B cell (primary cell): ENCODE data around the gene OBP2B. TPM values are rescaled to one million over a fixed set of nuclear protein-coding genes. Genes with fewer than 3 reads are reported as not detected.
"Not testable (repeated sequence)": the region's sequence is repeated elsewhere in the genome, so short reads cannot be mapped to it uniquely, and the experiment has no call there.

Experiments used
- ATAC-seq: fragments of 200-7000 bp; cut with Tn5 transposase; one replicate; pipeline ENCODE4 v1.10.0; 2021; ENCODE audit warnings: low read depth, mild to moderate bottlenecking, moderate number of reproducible peaks, moderate library complexity
- CTCF ChIA-PET: fragments of 350-600 bp; sonication (Branson Sonifier 250); formaldehyde crosslinking; loops from one replicate; lab custom pipeline; 2021; ENCODE audit warnings: antibody characterized with exemption, inconsistent platforms; lab: Charles Lee
- POLR2A ChIA-PET: fragments of 350-600 bp; sonication (Branson Sonifier 250); formaldehyde crosslinking; loops from one replicate; lab custom pipeline; 2021; ENCODE audit warnings: antibody characterized with exemption; lab: Charles Lee
- DNase-seq: peaks from one replicate; pipeline ENCODE4 v3.0.0; 2013
- H2AFZ ChIP-seq: 2 replicates; pipeline ENCODE4 v1.6.1; 2012; ENCODE audit warnings: mild to moderate bottlenecking, low read depth, low read length; ENCODE audit not compliant: insufficient read depth, poor library complexity, severe bottlenecking
- H3K27ac ChIP-seq, 2 donors: 1 replicate in 1 of 2; 2 replicates in 1 of 2; pipeline ENCODE4 v1.5.1; 2012 to 2013; ENCODE audit warnings: low read length in 2 of 2, mild to moderate bottlenecking in 2 of 2, moderate library complexity in 1 of 2
- H3K27me3 ChIP-seq, 4 experiments: fragments of 200-600 bp in 1 of 4; sonication (generic) in 1 of 4; replicated peaks in 1 of 4; 1 replicate in 2 of 4; 2 replicates in 2 of 4; pipeline versions ENCODE4 v1.6.1 to v1.7.0; 2013 to 2016; ENCODE audit warnings: low read length in 3 of 4, mild to moderate bottlenecking in 2 of 4, mixed read lengths in 1 of 4, moderate library complexity in 1 of 4; ENCODE audit not compliant: insufficient read depth in 4 of 4, control insufficient read depth in 3 of 4; ENCODE audit errors: control extremely low read depth in 1 of 4
- H3K36me3 ChIP-seq, 2 experiments: replicated peaks in 1 of 2; 1 replicate in 1 of 2; 2 replicates in 1 of 2; pipeline versions ENCODE4 v1.6.1 to v1.7.1; 2013; ENCODE audit warnings: low read length in 1 of 2; ENCODE audit not compliant: insufficient read depth in 2 of 2, control insufficient read depth in 1 of 2; ENCODE audit errors: control extremely low read depth in 1 of 2, extremely low read depth in 1 of 2
- H3K4me1 ChIP-seq, 2 donors: fragments of 200-600 bp in 1 of 2; sonication (generic) in 1 of 2; 1 replicate in 1 of 2; 2 replicates in 1 of 2; pipeline versions ENCODE4 v1.5.1 to v1.6.1; 2013 to 2017; ENCODE audit warnings: low read length in 2 of 2; ENCODE audit not compliant: control insufficient read depth in 2 of 2, insufficient read depth in 2 of 2
- H3K4me2 ChIP-seq: replicated peaks from 2 replicates; pipeline ENCODE3; 2012; ENCODE audit warnings: mild to moderate bottlenecking, low read depth, low read length; ENCODE audit not compliant: poor library complexity, severe bottlenecking
- H3K4me3 ChIP-seq, 5 experiments: fragments of 200-600 bp in 1 of 5; sonication (generic) in 1 of 5; 1 replicate in 3 of 5; 2 replicates in 2 of 5; pipeline versions ENCODE4 v1.5.1 to v1.7.0; 2011 to 2016; ENCODE audit warnings: low read length in 4 of 5, mild to moderate bottlenecking in 4 of 5, low read depth in 2 of 5, control low read depth in 1 of 5, moderate library complexity in 1 of 5; ENCODE audit not compliant: insufficient read depth in 1 of 5; ENCODE audit errors: control extremely low read depth in 1 of 5, extremely low read depth in 1 of 5
- H3K79me2 ChIP-seq: fragments of 200-600 bp; sonication (generic); one replicate; pipeline ENCODE4 v1.6.0; 2016; ENCODE audit warnings: low read length; ENCODE audit not compliant: control insufficient read depth, insufficient read depth
- H3K9ac ChIP-seq: fragments of 200-600 bp; sonication (generic); 2 replicates; pipeline ENCODE4 v1.6.1; 2017; ENCODE audit warnings: mild to moderate bottlenecking, low read length, moderate library complexity
- H3K9me3 ChIP-seq, 3 donors: one replicate each; pipeline versions ENCODE4 v1.6.1 to v1.7.1; 2013; ENCODE audit warnings: low read length in 2 of 3; ENCODE audit not compliant: control insufficient read depth in 2 of 3, insufficient read depth in 1 of 3; ENCODE audit errors: control extremely low read depth in 1 of 3
- H4K20me1 ChIP-seq: 2 replicates; pipeline ENCODE4 v1.6.0; 2012; ENCODE audit warnings: mild to moderate bottlenecking, low read length; ENCODE audit not compliant: insufficient read depth, control insufficient read depth, poor library complexity, severe bottlenecking
- H3K27ac Mint-ChIP-seq: one replicate; pipeline ENCODE4 v1.8.0; 2021; ENCODE audit warnings: mixed read lengths
- H3K27me3 Mint-ChIP-seq: one replicate; pipeline ENCODE4 v1.8.0; 2021; ENCODE audit warnings: mixed read lengths
- H3K4me1 Mint-ChIP-seq: one replicate; pipeline ENCODE4 v1.8.0; 2021; ENCODE audit warnings: mixed read lengths
- H3K4me3 Mint-ChIP-seq: one replicate; pipeline ENCODE4 v1.8.0; 2021; ENCODE audit warnings: mixed read lengths
- H3K9me3 Mint-ChIP-seq: one replicate; pipeline ENCODE4 v1.8.0; 2022; ENCODE audit warnings: mixed read lengths; ENCODE audit not compliant: insufficient read depth
- WGBS: methylation state at CpG from one replicate; pipeline ENCODE4 v1.1.5; 2013; ENCODE audit warnings: missing lambda C conversion rate; ENCODE audit not compliant: insufficient coverage; 5-methylcytosine and 5-hydroxymethylcytosine counted together
- intact Hi-C: fragments of 100-400 bp; cut with micrococcal nuclease; formaldehyde crosslinking; loops from one replicate; pipeline ENCODE4 v1.10.0; 2022
- polyA plus RNA-seq: library from polyadenylated mRNA; depleted of rRNA; stranded (reverse); fragments of >200 nt; gene quantifications from 2 replicates; pipeline ENCODE4 v1.2.3, GENCODE V29; 2012
- total RNA-seq, 2 donors: library from RNA; stranded (reverse); fragments of 120-200 nt in 1 of 2; gene quantifications; 1 replicate in 1 of 2; 2 replicates in 1 of 2; pipeline versions ENCODE4 v1.2.3 to v1.2.4, GENCODE V29; 2013 to 2022

The OBP2B gene
- total and polyA plus RNA-seq, 2 donors (not counting 1 experiment from before 2014, with no cell fraction given) = not detected

GRCh38 chr9:133217333-133217988 is 8.4 kb upstream of the OBP2B start:
- POLR2A ChIA-PET = not testable (repeated sequence)

GRCh38 chr9:133214276-133214675 is 5.2 kb upstream of the OBP2B start:
- CTCF ChIA-PET, H3K27ac Mint-ChIP-seq, DNase-seq, H3K9ac ChIP-seq, H3K4me2 ChIP-seq, H3K9me3 Mint-ChIP-seq, H3K4me1 Mint-ChIP-seq, H3K27me3 ChIP-seq, ATAC-seq, POLR2A ChIA-PET, H3K79me2 ChIP-seq, H3K4me1 ChIP-seq, H3K27ac ChIP-seq, H4K20me1 ChIP-seq, H3K4me3 ChIP-seq, intact Hi-C loops, H2AFZ ChIP-seq, H3K4me3 Mint-ChIP-seq, H3K36me3 ChIP-seq: not testable (repeated sequence)
- H3K27me3 Mint-ChIP-seq = peaks cover 54% of the 10 kb centered on the region
- 62% methylated on average over 2 of the region's 4 CpGs for WGBS
- H3K9me3 ChIP-seq = peaks cover 0 to 11% (median 0%) of the 10 kb centered on the region in 3 donors

More at GRCh38 chr9:133217333-133217988, 8.4 kb upstream of the OBP2B start:
- ATAC-seq, DNase-seq, H3K4me2 ChIP-seq, H3K79me2 ChIP-seq, H3K4me1 Mint-ChIP-seq, H3K4me3 Mint-ChIP-seq, intact Hi-C loops, H3K9me3 Mint-ChIP-seq, H3K4me3 ChIP-seq, H3K9ac ChIP-seq, H3K4me1 ChIP-seq, CTCF ChIA-PET, H3K36me3 ChIP-seq, H2AFZ ChIP-seq, H3K27ac Mint-ChIP-seq, H3K27me3 ChIP-seq, H3K9me3 ChIP-seq, H3K27ac ChIP-seq, H4K20me1 ChIP-seq: not testable (repeated sequence)
- WGBS = 53% methylated on average over 4 of the region's 12 CpGs
- H3K27me3 Mint-ChIP-seq = peaks cover 51% of the 10 kb centered on the region
